ENCODE measurements around the gene TMEM60.

GRCh38 chr7:77766801-77767605 lies 31.2 kb downstream of the TMEM60 start:
- TF ChIP-seq CTCF (IDR thresholded peaks at IDR 0.05) = no peak
- TF ChIP-seq POLR2A (IDR thresholded peaks at IDR 0.05) = no peak
- no peak for TF ChIP-seq EP300 (IDR thresholded peaks at IDR 0.05)

Measured in tibial nerve (tissue), 4 donors.